ENCODE results near the gene PLEKHA7.
A peak's percentile ranks its signal among the peaks of the same experiment; 100 is the strongest.

The PLEKHA7 gene

DNA sequence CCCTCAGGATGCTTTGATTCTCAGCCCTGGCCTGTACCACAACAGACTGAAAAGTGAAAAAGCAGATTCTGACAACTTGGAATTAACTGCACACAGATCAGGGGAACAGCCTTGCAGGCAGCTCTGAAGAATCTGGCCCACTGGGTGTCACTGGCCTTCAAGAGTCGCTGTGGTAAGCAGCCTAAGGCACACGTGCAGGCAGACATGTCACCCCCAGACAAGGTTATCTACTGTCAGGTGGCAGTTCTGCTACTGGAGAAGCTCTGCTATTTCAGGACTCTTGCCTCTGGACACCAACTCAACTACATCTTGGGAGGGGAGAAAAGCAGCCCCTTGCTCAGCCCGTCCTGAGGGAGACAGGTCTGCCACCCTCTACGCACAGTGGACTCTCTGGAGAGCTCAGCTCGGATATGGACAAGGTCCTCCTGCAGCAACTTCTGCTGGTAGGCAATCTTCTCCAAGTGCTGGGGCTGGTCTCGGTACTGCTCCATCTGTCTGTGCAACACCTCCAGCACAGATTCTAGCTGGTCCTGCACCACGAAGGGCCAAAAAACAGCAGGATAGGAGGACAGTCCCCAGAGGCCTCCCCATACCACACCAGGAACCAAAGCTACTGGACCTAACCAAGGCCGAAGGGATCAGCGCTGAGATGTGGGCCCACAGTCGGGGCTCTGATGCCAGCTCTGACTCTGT is 212.8 kb downstream of the PLEKHA7 start:
- DNase-seq: no peak

- DNase-seq: no peak
Measured at GRCh38 chr11:16800382-16800781, 213.8 kb downstream of the PLEKHA7 start.

GRCh38 chr11:16799890-16800289 is 214.3 kb downstream of the PLEKHA7 start:
- no peak for DNase-seq

DNA sequence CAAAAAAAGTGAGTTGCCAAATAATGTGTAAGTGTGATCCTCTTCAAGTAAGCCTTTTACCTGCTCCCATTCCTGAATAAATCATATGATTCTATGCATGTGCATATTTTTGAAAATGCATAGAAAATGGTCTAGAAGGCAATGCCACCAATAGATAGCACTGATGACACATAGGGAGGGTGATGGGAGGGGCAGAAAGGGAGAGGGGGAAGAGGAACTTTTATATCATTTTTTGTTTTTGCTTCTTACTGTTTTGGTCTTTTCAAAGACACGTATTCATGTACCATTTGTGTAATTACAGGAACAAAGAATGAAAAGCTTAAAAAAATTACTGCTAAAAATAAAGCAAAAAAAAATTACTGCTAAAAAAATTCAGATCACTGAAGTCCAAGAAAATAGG is 215.0 kb downstream of the PLEKHA7 start:
- no peak for DNase-seq

DNA sequence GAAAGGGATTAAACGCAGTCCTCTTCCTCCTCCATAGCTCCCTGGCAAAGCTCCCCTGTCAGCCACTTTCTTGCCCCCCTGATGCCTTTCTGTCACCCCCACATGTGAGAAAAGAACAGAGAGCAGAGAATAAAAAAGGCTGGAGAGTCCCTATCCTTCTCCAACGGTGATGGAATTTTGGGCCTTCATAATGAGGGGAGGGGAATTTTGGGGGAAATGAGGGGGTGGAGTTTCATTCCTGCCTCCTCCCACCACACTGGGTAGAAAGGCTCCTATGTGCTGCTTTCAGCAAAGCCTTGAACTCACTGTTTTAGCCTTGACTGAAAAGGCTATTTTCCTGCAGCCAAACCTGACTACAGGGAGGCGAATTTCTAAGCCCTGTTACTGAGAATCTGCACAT is 216.4 kb downstream of the PLEKHA7 start:
- DNase-seq: no peak

DNA sequence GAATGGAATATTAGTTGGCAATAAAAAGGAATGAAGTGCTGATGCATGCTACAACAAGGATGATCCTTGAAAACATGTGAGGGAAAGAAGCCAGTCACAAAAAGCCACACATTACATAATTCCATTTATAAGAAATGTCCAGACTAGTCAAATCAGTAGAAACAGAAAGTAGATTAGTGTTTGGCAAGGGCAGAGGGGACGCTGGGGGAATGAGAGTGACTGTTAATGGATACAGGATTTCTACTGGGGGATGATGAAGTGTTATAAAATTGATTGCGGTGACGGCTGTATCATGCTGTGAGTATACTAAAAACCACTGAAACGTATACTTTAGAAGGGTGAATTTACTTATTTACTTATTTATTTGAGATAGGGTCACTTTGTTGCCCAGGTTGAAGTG is 217.9 kb downstream of the PLEKHA7 start:
- no peak for DNase-seq

GRCh38 chr11:16795146-16795545 is 219.1 kb downstream of the PLEKHA7 start:
- DNase-seq: no peak

DNA sequence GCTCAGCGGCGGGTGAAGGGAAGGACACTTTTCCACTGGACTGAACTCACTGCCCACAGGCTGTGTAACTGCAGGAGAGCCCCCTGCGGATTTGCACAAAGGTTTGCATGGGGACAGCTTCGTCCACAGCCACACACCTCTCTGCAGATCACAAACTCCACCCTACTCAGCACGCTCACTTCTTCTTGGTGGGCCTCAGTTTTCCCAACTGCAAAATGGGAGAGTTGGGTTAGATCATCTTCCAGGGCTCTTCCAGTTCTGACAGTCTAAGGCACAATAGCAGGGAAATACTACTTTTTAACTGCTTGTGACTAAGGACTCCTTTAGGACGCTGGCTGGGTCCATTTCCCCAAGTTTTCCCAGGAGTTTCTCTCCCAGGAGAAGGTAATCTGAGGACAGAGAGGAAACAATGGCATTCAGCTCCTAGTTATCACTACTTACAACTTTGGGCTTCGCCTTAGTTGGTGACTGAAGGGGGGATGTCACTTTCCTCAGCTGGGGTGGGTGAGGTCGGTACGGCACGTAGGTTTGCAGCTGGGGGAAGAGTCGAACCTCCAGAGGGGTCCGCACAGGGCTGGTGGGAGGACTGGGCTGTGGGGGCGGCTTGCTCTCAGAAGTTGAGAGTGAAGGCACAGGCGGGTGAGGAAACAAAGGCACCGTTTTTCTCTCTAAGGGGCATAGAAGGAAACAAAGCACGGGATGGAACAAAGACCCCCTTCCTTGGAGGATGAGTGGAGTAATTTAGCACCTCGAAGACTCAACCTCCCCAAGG is 220.0 kb downstream of the PLEKHA7 start:
- no peak for DNase-seq

GRCh38 chr11:16793511-16793910 is 220.7 kb downstream of the PLEKHA7 start:
- DNase-seq: no peak

DNA sequence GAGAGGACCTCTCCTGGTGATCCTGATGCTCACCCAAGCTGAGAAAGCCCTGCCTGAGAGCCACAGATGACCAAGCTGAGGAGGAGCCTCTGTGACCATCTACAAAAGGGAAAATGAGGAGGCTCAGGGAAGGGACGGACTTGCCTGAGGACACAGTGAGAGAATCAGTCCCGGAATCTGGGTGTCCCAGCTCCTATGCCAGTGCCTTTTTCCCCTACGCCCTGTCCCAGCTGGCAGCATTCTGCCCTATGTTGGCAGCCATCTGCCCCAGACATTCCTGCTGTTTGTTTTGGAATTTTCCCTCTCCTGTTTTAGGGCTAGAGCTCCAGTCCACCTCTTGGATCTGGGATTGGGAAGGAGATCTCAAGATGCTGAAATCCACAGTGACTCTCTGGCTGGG is 221.2 kb downstream of the PLEKHA7 start:
- no peak for DNase-seq

GRCh38 chr11:16792426-16792825 is 221.8 kb downstream of the PLEKHA7 start:
- DNase-seq: no peak

- peak; percentile 4 for DNase-seq
Measured at GRCh38 chr11:16791191-16791961, 222.8 kb downstream of the PLEKHA7 start.

- no peak for DNase-seq
Measured at GRCh38 chr11:16790486-16791190, 223.6 kb downstream of the PLEKHA7 start.

DNA sequence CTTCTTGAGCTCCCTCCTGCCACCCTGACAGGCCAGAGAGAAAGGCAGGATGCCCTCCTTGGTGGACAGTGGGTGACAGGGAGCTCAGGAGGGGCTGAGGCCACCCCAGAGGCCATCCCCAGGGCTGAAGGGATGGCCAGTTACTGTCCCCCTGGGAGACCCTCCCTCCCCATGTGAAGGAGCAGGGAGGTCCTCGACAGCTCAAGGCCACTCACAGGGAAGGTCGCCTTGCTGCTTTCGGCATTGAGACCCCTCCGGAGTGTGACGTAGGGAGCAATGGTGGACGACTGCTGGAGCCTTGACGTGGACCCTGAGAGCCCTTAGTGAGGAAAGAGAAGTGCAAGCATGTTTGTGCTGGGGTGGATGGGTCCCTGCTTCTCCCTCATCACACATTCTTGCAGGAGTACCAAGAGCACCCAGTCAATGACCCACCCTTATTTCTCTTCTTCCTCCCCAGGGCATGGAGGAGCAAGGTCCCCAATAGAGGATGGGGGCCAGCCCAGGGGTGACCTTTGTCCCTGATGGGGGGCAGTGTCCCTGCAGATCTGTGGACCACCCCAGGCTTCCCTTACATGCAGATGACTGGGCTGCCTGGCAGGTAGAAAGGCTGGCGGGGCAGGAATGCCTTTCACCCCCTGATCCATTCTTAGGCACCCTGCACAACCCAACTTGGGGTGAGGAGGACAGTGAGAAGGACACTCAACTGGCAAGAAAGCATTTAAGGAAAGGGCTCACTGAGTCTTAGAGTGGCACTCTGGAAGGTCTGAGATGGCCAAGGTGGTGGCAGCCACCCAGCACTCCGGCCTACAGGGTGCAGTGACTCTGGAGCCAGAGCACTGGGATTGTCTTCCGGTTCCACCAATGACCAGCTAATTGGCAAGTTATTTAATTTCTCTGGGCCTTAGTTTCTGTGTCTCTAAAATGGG is 224.4 kb downstream of the PLEKHA7 start:
- DNase-seq: no peak

- DNase-seq: no peak
Measured at GRCh38 chr11:16789063-16789420, 225.2 kb downstream of the PLEKHA7 start.

- DNase-seq: peak; percentile 64
Measured at GRCh38 chr11:16788141-16789062, 225.8 kb downstream of the PLEKHA7 start.

GRCh38 chr11:16787035-16787742 is 227.0 kb downstream of the PLEKHA7 start:
- DNase-seq: no peak

DNA sequence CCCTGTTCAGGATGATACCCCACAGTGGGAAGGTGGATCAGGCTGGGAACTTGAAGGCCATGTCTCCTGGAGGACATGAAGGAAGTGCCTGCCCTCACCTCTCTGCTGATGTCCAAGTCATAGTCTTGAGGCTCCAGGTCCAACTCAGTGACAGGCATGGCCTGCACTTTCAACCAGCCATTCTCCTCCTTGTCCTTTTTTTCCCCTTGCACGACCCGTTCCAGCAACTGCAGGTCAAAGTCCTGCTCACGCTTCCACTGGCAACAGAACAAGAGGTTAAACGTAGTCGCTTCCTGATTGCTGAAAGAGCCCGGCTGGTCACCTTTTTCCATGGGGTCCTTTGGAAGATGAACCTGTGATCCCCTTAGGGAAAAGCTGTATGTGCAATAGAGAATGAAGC is 228.1 kb downstream of the PLEKHA7 start:
- no peak for DNase-seq

DNA sequence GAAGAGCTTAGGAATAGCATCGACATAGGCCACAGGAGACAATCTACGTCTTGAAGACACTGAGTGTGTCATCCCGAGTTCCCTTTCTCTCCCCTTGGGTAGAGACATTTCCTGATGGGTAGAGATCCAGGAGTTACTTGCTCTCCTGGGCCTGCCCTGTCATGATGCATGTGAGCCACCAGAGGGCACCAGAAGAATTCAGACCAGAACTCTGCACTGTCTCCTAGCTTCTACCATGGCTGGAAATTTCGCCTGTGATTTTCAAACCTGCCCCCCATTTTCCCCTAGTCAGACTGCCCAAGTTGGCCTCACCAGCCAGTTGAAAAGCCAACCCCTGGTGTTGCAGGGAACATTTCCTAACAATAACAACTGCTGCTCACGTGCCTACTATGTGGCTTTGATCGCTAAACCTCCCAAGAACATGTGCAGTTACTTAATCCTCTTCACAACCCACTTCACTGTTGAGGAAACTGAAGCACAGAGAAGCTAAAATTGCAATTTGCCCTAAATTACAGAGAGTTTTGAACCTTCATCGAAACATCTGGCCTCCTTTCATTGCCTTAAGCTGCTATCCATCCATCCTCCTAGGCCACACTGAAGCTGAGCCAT is 228.6 kb downstream of the PLEKHA7 start:
- peak; percentile 69 for DNase-seq

- no peak for DNase-seq
Measured at GRCh38 chr11:16784666-16785065, 229.5 kb downstream of the PLEKHA7 start.
